GM18511 (cell line): ENCODE measurements around the gene SYNGAP1.
"Not testable (repeated sequence)": the region's sequence is repeated elsewhere in the genome, so short reads cannot be mapped to it uniquely, and the experiment has no call there.

Experiments used
- ATAC-seq: cut with Tn5 transposase; IDR thresholded peaks from one replicate; pipeline ENCODE4 v1.9.1; 2021; ENCODE audit warnings: mild to moderate bottlenecking, moderate library complexity; ENCODE audit not compliant: unreplicated experiment

Gene SYNGAP1

DNA sequence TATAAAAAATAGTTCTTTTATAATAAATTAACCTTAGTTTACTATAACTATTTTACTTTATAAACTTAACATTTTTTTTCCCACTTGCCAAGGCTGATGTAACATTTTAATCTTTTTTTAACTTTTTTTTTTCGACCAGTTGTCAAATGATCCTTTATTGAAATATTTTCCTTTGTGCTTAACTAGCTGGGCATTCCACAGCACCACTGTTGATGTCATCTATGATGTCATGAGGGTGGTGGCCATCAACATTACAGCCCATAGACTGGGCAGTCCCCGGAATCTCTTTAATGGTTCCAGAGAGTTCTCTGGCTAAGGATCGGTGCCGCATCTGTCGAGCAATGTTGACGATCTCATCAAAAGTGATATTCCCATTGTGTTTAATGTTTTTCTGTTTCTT lies 20.0 kb upstream of the SYNGAP1 start:
- ATAC-seq = not testable (repeated sequence)

DNA sequence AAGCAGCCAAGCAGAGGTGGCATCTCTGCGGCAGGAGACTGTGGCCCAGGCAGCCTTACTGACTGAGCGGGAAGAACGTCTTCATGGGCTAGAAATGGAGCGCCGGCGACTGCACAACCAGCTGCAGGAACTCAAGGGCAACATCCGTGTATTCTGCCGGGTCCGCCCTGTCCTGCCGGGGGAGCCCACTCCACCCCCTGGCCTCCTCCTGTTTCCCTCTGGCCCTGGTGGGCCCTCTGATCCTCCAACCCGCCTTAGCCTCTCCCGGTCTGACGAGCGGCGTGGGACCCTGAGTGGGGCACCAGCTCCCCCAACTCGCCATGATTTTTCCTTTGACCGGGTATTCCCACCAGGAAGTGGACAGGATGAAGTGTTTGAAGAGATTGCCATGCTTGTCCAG lies 15.0 kb upstream of the SYNGAP1 start:
- no peak for ATAC-seq

DNA sequence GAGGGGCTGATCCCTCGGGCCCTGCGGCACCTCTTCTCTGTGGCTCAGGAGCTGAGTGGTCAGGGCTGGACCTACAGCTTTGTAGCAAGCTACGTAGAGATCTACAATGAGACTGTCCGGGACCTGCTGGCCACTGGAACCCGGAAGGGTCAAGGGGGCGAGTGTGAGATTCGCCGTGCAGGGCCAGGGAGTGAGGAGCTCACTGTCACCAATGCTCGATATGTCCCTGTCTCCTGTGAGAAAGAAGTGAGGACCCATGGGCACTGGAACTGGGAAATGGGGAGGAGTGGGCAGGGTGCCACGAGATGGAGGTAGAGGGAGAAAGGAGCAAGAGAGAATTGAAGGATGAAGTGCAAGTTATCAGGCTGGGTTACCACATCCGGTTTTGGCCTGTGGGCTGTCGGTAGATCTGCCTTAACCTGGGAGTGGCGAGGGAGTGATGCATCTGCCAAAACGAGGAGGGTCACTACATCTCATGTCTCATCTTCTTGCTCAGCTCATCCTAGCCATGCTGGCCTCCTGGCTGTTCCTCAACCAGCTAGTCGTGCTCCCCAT lies 14.4 kb upstream of the SYNGAP1 start:
- no peak for ATAC-seq

DNA sequence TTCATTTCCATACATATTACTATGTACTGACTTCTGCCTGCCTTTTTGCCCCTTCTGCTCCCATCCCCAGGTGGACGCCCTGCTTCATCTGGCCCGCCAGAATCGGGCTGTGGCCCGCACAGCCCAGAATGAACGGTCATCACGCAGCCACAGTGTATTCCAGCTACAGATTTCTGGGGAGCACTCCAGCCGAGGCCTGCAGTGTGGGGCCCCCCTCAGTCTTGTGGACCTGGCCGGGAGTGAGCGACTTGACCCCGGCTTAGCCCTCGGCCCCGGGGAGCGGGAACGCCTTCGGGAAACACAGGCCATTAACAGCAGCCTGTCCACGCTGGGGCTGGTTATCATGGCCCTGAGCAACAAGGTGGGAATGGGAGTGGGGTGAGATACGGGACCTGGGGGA lies 13.7 kb upstream of the SYNGAP1 start:
- no peak for ATAC-seq

DNA sequence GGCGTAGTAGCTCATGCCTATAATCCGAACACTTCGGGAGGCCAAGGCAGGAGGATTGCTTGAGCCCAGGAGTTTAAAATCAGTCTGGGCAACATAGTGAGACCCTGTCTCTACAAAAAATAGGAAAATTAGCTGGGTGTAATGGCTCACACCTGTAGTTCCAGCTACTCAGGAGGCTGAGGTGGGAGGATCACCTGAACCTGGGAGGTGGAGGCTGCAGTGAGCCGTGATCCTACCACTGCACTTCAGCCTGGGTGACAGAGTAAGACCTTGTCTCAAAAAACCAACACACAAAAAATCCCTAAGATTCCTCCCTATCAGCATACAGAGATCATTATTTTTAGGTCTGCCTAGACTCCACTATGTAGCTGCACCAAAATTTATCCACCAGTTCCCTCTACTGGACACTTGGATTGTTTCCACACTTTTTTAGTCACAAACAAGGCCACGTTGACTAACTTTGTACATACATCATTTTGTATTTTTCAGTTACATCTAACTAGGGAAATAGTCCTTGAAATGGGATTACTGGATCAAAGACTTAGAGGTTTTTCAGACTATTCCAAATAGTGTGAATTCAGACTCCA lies 12.6 kb upstream of the SYNGAP1 start:
- no peak for ATAC-seq

DNA sequence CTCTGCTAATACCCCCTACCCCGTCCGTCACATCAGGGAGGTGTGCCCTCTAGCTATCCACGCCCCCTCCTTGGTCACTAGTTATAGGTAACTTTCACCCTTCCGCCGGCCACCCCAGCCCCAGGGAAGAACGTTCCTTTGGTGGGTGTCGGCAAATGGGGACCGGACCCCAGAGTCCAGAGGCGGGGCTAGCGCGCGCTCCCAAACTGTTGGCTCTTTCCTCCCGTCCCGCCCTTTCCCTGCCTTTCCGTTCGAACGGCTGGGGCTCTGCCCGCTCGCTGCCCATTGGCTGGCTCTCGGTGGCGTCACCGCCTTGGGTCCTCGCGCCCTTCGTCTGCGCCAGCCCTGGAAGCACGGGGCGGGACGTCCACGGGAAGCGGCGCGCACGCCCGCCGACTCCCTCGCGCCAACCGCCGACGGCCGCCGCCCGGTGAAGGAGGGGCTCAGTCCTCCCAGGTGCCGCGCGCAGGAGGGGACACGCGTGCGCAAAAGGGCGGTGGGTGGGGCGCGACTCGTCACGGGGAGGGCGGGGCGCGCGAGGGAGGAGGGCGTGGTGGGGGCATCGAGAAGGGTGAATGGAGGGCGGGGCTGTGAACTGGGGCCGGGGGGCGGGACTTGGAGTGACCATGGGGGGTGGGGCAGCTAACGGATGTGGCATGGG lies 9.7 kb upstream of the SYNGAP1 start:
- peak; percentile 82 for ATAC-seq

DNA sequence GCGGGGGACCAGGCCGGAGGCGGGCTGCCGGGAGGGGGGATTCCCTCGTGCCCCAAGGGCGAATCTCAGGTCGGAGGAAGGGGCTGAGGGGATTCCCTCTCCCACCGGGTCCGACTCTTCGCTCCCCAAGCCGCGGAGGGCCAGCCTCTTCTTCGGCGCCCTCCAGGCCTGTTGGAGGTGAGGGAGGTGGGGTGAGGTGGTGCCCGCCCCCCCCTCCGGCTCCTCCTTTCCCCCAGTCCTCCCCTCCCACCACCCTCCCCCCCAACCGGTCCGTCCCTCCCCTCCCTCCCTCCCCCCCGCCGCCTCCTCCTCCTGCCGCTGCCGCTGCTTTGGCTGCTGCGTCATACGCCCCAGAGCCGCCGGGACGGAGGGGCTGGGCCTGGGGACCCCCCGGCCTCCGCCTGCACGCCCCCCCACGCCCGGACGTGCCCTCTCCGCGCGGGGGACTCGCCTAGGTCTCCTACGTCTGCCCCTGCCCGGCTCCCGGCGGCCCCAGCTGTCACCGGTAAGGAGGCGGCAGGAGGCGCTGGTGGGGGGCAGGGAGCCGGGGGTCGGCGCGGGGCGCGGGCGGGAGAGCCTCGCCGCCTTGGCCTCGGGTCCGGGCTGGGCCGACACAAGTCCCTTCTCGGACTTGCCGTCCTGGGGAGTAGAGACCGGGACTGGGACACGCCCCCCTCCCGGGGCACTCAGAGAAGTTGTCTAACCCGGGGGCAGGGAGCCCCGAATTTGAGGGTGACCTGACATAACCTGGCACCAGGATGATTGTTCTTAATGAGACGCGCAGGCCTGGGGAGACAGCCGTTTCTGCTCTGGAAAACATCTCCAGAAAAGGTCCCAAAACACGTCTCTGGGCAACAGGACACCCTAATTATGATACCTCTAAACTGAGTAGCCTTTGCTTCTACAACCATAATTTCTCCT lies 8.9 kb upstream of the SYNGAP1 start, which contains the start of gene PHF1:
TSS of gene PHF1 (plus strand) at position 304 of the 921 bp plus-strand sequence. CDS start 1,250 bp downstream, outside the sequence.
- peak; percentile 42 for ATAC-seq

DNA sequence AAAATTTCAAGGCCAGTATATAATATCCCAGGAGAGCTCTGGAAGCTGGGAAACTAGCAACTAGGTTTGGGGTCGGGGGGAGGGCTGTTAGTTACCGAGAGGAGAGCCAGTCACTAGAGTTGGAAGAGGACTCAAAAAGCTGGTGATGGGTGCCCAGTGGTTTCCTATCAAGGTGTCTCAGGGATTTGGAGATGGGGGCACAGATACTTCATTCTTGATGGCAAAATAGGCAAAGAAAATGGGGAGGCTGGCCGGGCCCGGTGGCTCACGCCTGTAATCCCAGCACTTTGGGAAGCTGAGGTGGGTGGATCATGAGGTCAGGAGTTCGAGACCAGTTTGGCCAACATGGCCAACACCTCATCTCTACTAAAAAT lies 8.2 kb upstream of the SYNGAP1 start:
- no peak for ATAC-seq

DNA sequence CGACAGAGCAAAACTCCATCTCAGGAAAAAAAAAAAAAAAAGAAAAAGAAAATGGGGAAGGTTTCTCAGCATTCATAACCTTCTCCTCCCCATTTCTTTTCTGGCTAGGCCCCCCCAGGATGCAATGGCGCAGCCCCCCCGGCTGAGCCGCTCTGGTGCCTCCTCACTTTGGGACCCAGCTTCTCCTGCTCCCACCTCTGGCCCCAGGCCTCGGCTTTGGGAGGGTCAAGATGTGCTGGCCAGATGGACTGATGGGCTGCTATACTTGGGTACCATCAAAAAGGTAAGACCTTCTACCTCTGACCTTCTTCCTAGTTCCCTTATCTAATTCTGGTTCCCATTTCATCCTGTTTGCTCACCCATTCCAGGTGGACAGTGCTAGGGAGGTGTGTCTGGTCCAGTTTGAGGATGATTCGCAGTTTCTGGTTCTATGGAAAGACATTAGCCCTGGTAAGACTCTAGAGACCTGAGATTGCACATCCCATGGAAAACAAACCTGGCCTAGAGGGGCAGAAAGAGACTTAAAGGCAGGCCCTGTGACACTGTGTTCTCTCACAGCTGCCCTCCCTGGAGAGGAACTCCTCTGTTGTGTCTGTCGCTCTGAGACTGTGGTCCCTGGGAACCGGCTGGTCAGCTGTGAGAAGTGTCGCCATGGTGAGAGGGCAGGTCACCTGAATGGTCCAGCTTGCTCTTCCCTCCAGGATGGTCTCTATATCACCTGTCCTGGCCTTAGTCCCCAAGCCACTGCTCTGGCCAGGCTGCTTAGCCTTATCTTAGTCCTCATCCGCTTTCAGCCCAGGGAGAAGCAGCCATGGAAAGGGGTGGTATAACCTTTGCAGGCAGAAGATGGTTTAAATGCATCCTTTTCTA lies 7.5 kb upstream of the SYNGAP1 start:
- ATAC-seq = no peak

DNA sequence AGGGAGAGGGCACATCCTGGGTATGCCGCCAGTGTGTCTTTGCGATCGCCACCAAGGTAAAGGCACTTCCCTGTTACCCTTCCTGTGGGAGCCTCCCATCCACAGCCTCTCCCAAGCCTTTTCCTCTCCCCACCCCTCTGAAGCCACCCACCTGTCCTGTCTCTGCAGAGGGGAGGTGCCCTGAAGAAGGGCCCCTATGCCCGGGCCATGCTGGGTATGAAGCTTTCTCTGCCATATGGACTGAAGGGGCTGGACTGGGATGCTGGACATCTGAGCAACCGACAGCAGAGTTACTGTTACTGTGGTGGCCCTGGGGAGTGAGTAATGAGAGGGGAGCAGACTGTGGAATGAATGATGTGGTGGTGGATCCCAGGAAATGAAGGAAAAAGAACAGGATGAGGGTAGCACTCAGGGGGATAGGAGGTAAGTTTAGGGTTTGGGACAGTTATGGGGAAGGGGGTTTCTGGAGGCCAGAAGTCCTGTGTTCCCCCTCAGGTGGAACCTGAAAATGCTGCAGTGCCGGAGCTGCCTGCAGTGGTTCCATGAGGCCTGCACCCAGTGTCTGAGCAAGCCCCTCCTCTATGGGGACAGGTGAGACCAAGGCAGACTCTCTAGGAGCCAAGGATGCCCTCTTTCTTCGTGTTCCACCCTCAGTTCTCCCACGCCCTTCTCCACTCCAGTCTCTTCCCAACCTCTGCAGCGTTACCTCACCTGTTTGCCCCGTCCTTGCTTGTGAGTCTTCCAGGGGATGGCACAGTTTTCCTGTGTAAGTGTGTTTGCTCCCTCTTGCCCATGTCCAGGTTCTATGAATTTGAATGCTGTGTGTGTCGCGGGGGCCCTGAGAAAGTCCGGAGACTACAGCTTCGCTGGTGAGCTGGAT lies 6.4 kb upstream of the SYNGAP1 start:
- no peak for ATAC-seq

DNA sequence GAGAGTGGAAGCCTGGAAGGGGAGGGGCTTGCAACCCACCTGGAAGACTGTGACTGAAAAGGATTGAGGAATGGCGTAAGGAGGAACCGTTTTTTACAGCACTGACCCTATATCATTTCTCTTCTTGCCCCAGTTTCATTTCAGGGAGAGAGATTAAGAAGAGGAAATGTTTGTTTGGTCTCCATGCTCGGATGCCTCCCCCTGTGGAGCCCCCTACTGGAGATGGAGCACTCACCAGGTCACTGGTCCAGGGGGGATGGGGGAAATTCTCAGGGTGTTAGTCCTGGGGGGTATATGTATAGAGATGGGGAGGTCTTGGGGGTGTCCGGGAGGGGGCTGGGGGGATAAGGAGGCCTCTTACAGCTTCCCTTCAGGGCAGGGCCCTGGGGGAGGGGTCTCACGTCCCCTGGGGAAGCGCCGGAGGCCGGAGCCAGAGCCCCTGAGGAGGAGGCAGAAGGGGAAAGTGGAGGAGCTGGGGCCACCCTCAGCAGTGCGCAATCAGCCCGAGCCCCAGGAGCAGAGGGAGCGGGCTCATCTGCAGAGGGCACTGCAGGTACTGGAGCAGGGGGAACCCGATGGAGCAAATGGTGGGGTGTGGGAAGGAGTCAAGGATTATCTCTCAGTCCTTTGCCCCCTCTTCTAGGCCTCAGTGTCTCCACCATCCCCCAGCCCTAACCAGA lies 5.1 kb upstream of the SYNGAP1 start:
- no peak for ATAC-seq

DNA sequence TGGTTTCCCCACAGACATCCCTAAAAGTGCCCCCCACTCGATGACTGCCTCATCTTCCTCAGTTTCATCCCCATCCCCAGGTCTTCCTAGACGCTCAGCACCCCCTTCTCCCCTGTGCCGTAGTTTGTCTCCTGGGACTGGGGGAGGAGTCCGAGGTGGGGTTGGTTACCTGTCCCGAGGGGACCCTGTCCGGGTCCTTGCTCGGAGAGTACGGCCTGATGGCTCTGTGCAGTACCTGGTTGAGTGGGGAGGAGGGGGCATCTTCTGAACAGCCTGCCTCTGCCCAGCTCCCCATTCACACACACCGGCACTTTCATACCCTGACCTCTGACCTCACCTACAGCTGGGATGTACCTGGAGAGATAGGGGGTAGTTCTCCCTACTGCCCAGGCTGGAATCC lies 4.0 kb upstream of the SYNGAP1 start:
- ATAC-seq = no peak

DNA sequence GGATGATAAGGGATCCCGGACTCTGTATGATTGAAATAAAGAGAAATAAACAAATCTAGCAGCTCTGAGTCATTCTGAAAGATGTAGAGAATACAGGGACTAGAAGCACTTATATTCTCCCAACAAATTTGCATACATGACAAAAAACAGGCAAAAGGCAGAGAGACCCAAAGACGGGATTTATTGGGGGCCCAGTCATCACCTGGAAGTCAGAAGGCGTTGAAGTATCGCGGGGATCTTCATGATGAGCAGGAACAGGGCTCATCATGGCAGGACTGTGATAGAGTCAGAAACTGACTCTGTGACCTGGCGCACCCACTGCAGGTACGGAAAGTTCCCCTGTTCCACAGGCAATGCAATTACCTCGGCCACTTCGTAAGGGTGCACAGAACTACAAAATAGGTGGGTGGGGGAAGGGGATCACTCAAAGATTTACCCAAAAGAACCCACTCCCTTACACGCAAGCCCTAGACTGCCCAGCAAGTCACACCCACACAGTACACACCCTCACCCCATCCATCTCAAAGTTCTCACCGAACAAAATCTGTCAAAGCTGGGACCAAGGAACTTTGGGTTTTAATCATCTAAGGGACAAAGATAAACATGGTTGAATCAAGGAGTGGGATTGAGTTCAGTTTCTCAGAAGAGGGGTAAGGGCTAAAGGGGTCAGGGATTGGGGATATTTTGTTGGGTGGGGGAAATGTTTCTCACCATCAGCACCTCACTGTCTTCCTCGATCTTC lies 3.3 kb upstream of the SYNGAP1 start:
- no peak for ATAC-seq

DNA sequence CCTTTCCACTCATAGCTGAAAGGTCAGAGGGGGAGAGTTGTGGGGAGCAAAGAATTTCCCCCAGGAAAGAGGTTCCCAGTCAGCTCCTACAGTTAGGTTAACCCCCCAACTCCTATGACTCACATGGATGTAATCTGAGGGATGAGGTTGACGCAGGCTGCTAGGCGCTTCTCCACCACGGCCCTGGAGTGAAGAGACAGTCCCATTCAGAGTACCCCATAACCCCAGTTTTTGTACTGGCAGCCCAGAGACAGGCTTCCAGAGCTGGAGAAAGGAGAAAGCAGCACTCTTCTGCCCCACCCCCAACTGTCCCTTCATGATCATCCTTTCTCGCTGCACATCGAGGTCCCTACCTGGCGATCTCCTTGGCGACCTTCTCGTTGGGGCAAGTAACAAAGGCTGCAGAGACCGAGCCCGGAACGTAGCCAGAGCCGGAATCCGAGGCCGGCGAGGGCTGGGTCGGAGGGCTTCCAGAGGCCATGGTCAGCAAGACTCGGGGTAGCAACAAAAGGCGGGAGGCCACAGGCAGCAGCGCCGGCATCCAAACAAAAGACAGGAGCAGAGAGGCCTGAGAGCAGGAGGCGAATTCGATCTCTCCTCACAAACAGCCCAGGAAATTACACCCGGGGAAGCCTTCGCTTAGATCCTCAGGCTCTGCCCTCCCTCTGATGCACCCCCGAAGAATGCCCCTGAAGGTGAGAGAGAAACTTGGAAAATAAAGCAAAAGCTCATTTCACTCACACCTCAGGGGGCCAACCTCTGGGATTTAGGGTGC lies 2.5 kb upstream of the SYNGAP1 start:
- ATAC-seq = no peak

DNA sequence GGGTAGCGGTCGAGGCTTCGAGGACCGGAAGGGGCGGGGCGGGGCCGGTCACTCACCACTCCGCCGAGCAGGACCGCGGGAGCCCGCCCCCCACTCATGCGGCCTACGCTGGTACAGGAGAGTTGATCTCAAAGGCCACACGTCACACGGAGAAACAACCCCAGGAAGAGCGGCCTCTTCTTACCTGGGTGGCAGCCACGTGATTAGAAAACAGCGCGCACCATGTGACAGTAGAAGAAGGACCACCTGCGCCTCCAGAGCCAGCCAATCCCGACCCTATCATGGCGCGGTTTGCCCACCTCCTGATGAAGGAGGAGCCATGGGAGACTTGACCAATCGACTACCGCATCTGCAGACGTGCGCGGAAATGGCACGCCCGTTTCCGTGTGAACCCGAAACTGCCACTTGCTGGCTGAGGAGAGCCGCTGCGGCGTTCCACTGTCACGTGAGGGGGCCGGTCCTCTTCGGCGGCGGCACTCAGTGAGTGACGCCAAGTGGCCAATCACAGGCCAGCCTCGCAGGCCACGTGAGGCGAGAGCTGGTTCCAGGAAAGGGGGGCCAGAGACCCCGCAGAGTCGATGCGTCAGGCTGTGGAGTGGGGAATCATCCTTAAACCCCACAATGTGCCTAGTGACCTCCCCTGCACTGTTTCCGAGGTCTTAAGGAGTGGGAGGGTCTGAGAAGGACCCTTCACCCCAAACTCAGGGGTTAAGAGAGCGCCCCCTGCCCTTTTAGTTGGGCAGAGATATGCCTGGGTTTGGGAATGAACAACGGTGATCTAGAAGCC lies 1.8 kb upstream of the SYNGAP1 start, which contains the start of gene CUTA:
TSS of gene CUTA (minus strand) at position 205 of the 787 bp plus-strand sequence. CDS start at position 98, 107 bp downstream.
- peak; percentile 90 for ATAC-seq

DNA sequence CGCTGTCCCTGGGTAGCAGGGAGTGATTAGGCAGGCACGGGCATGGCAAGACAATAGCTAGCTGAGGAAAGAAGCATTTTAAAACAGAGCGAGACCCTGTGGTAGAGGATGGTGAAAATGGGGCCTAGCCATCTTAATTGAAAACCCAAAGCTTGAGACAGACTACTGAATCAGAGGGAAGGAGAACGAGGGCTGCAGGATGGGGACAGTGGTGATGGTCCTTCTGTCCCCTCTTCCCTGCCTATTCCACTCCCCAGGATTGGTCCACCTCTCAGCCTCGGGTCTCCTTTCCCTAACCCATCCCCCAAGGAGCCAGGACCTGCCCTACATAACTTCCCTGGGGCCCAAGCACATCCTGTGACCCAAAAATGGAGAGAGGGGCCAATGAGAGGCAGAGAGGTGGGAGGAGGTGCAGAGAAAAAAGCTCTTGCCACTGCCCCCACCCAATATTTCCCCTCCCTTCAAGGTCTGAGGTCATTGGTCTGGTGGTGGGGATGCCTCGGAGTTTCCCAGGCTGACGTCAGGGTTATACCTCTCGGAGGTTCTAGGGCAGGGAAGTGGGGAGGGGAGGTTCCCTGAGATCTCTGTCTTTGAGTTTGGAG lies 1.1 kb upstream of the SYNGAP1 start:
- ATAC-seq = no peak
